Fibroblast of skin of scalp (primary cell): ENCODE measurements around the gene RBM33.
A peak's percentile ranks its signal among the peaks of the same experiment; 100 is the strongest.
"Not testable (repeated sequence)": the region's sequence is repeated elsewhere in the genome, so short reads cannot be mapped to it uniquely, and the experiment has no call there.

Experiments
- DNase-seq: peaks from one replicate; pipeline ENCODE4 v3.0.0-alpha.2; 2013

RBM33 gene

DNA sequence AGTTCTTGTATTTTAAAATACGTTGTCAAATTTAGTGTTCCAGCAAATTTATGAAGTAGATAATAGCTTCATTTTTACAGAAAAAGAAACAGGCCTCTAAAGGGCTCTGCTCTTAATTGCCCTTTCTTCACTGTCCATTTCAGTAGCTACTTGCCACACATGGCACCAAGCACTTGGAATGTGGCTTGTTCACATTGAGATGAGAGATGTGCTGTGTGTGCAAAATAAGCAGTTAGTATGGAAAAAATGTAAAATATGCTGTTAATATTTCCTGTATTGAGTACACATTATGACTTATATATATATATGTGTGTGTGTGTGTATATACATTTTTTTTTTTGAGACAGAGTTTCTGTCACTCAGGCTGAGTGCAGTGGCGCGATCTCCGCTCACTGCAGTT, 19.5 kb downstream of the RBM33 start:
- peak; percentile 68 for DNase-seq

DNA sequence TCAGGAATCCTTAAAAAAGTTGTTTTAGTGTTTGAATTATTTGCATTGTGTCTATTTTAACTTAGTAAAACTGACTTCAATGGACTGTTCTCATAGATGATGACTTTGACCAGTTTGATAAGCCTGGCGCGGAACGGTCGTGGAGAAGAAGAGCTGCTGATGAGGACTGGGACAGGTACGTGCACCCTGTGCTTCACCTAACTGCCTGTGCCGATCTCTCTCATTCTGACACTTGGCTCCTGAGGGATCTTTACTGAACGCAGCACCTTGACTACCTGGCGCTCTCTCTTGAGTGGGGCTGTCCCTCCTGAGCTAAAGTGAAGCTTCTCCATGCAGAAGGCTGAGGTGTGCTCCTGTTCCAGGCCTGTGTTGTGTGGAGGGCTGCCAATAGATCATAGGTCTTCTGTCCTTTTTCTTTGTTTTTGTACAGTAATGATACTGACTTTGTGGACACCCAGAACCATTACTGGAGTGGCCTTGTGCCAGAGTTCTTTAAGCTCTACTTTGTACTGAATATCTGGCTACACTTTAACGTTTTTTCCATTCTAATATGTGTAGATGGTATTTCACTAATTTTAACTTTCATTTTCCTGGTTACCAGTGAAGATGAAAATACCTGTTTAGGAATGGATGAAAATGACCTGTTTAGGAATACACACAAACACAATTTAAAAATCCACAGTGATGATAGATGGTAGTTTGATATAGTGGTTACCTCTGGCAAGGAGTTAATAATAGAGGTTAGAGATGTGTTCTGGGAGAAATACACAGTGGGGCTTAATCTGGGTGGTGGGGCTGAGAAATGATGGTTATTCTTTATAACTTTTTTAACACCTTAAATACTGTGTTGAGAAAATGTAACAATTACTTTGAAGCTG, 20.9 kb downstream of the RBM33 start:
- DNase-seq = no peak

DNA sequence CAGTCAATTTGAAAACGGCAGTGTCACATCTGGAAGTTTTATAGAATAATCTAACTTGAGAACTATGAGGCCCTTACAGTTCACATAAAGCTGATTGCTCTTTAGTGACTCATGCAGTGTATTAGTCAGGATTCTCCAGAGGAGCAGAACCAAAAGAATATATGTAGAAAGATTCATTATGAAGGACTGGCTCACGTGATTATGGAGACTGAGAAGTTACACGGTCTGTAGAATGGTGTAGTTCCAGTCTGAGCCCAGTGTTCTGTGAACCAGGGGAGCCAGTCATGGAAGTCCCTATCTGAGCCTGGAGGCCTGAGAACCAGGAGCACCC, 21.5 kb downstream of the RBM33 start:
- peak; percentile 86 for DNase-seq

DNA sequence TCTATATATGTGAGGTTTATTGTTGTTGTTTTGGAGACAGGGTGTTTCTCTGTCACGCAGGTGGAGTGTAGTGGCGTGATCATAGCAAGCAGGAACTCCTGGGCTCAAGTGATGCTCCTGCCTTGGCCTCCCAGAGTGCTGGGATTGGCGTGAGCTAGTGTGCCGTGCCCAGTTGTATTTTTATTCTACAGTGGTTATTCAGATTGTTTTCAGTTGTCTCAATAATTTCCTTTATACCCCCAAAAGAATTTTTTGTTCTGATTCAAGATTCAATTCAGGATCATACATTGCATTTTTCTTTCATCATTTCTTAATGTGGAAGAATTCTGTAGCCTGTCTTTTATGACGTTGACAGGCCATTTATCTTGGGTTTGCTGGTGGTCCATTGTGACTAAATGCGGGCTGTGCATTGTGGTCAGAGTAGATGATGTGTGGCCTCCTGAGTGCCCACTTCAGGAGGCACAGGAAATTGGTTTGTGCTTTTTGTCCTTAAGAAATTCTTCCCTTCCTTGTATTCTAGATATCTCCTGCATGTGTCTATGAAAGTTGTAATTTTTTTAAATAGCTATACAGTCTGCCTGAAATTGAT, 22.9 kb downstream of the RBM33 start:
- peak; percentile 55 for DNase-seq

DNA sequence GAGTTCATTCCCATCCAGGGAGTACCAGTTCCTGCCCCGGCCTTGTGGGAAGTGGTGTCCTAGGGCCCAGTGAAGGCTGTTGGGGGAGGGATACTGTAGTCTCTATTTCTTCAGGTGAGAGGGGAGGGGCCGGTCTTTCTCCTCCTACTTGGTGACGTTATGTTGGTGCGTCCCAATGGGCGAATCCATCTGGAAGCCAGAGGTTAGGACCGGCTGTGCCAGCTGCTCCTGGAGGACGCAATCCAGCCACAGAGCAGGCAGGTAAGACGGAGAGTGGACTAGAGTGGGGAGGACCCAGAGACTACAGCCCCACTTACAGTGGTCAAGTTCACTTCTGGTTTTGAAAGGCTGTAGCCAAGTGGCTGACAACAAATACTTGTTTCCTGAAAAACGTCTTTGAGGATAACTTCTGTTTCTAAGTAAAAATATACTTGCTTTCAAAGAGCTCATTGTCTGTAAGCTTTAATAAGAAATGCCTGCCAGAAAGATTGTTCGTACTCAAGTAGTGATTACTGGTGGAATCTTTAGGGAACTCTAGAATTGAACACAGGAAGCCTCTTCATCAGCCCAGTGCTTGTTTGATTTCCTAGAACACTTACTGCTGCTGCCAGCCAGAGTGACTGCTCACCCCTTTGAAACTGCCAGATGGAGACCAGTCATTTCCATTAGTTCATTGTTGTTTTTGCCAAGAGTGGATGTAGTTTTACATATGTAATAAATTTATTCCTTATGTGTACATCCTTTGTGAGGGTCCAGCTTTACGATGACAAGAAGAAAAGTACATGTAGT, 25.4 kb downstream of the RBM33 start:
- DNase-seq = peak; percentile 45

DNA sequence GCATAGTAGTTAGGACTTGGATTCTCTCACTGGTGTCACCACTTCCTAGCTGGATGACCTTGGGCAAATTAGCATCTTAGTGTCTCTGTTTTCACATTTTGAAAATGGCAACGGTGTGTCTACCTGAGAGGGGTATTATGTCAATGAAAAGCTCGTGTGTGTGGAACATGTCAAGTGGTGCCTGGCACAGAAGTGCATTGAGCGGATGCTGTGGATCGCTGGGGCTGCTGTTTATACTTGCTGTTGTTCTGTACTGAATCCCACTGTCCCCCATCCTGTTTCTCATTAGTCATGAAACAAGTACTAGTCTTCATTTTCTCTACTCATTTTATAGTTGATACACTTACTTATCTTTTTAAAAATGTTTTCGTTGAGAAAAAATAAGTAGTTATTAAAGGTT, 26.1 kb downstream of the RBM33 start:
- no peak for DNase-seq

DNA sequence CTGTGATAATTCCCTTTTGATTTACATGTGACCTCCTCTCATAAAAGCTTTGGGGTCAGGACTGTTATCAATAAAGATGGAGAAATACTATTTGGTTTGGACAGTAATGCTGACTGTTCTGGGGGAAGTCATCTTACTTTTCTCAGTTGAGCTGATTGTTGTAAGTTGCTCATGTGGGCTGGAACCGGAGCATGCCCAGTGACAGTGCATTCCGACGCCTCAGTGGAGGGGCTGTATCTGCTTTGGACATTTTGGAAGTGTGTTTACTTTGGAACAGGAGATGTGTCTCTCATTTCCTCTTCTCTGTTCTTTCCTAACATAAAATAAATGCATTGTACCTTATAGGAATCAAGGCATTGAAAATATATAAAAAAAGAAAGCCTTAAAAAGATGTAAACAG, 30.1 kb downstream of the RBM33 start:
- DNase-seq = peak; percentile 28

DNA sequence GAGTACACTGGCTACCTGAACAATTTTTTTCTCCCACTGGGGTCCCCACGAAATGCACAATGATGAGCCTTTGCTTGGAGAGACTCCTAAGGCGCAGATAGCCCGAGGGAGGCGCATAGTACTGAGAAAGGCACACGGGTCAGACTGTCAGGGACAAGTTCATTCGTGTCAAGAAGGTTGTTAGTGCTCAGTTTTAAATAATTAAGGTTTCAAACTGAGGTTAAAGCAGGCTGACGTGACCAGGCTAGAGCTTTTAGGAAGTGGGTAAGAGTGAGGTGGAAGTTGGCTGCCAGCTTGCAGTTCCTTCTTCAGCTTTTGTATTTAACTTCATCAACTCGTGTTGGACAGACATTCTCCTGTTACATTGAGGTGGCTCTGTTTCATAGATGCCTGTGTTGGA, 31.6 kb downstream of the RBM33 start:
- no peak for DNase-seq

DNA sequence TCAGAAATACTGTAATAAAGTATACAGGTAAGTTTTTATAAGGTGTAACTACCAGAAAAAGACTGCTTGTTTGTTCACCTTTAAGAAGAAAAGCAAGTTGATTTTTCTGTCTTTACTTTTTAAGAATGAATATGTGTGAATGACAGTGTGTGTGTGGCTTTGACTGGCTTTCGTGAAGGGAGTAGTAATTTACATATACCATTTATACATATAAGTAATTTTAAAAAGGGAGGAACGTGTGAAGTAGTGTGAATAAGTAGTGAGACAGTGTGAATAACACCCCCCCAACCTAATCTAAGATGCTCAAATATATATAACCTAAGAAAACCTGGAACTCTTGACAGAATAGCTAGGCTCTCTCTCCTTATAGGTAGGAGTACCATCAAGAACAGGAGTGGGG, 33.2 kb downstream of the RBM33 start:
- DNase-seq = no peak

DNA sequence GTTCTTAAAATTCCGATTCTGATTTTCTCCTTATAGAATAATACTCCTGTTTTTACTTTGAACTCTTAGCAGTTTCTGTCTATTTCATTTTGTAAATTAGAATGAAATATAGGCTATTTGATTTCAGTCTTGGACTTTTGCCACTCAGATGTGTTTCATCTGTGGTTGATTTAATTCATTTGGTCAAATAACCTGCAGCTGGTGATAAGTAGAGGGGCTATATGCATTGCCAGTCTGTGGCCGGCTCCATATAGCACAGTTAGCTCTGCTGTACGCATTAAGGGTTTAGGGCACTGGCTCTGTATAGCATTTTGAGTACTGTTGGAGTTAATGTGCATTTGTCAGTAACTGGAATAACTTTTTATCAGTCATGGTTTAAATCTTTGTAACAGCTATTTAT, 35.7 kb downstream of the RBM33 start:
- no peak for DNase-seq

DNA sequence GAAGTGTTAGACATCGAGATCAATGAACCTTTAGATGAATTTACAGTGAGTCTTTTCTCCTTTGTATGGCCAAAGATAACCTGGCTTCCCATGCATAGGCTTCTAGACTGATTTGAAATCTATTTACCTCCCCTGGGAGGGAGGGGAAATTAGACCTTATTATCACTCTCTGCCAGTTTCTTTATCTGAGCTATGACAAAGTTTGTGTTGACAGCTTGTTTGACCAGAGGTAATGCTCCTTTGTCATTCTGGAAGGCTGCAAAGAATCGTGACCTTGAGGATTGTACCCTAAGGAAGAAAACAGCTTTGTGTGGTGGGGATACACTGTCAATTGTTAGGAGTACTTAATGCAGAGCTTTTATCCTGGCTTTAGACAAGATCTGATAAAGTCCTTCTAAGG, 36.4 kb downstream of the RBM33 start:
- DNase-seq = no peak

DNA sequence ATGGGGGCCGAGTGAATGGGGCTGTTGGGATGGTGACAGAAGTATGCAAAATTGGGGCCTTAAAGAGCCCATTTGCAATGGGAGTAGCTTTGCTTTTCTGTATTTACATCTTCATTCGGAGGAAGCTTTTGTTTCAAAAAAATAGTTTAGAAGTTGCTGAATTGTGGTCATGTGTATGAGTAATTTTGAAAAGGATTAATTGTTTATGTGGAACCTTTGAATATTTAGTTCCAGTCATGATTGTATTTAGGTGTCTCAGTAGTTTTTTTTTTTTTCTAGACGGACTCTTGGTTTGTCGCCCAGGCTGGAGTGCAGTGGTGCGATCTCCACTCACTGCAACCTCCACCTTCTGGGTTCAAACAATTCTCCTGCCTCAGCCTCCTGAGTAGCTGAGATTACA, 37.2 kb downstream of the RBM33 start:
- no peak for DNase-seq

DNA sequence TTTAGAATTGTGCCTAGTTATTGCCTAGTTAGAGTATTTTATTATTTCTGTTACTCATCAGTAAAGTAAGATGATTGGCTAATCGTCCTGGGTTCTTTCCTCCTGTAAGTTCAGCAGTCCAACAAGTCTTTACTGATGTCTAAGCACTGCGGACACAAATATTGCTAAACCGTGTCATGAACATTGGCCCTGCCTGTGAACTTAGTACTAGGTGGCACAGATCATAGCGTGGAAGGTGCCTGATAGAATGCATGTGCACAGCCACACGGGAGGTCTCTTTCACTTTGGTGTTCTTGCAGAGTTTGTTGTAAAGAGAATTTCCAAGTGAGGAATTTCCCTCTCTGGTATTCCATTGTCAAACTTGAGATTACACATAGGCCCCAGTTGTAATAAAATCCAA, 38.0 kb downstream of the RBM33 start:
- no peak for DNase-seq

DNA sequence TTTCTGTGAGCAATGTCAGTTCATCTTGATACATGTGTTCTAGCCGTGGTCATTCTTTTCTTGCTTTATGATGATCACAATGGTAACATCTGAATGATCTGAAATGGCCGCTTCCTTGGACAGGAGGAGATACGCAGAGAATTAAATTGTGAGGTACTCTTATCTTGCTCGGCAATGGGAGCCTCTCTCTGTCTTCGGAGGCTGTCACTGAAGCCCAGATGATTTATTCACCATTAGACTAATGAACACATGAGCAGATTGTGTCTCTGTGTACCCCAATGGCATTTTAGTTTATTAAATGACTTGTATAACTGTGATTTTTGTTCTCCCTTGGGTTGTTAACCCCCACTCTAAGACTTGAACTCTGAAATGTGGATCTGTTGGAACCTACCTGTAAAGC, 38.6 kb downstream of the RBM33 start:
- DNase-seq = no peak

DNA sequence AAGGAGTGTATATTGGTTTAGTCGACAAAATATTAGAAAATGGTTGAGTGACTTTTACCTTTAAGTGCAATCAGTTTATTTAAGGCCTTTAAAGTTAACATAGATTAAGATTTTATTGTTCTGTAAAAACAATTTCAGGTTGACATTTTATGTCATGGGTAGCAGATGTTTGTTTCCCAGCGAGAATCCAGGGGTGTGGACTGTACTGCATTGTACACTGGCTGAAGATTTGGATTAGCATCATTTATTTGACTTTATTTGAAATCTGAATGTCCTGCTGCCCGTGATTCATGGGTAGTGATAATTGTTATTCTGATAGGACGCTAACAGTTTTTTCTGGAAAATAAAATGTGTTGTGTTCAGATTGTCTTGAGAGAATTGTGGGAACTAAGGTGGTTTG, 39.3 kb downstream of the RBM33 start:
- DNase-seq = no peak

DNA sequence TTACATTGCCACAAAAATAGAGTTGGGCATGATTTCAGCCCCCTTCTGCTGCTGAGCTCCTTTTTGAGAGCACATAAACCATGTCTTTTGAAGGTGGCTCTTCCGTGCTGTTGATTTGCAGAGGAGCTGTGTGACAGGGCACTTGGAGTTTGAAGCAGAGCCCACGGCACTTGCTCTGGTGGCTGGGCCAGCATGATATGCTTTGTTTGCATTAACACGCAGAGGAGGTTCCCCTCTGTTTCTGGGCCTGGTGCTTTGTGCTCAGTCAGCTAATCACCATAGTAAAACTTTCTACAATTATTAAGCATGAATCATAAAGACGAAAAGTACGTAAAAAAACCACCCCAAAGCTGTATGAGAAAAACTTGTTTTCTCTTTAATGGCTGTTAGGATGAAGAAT, 40.1 kb downstream of the RBM33 start:
- no peak for DNase-seq

DNA sequence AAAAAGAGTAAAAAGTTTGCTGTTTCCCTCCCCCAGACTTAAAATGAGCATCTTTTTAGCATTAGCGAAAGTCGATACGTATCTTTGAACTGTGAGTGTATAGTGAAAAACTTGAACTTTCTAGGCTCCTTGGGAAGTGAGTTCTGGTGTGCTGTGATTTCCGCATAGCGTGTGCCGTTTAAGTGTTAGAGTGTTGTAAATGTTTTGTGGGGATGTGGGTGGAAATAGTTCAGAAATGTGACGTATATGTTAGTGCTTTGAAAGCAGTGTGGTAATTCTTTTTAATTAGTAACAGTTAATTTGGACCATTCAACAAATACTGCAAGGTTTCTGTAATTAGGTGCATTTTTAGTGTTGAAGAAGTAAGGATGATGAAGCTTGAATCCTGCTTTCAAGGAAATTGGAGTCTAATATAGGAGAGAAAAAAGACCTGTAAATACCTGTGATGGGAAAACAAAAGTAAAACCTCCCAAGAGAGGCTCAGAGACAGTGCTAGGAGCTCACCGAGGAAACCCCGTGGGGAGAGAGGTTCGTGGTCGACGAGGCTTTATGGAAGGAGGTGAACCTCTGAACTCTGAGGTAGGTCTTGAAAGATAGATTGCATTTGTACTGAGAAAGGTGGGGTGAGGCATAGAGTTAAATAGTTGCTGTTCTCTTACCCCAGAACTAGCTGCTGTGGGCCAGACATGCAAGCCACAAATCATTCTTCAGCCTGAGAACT, 40.8 kb downstream of the RBM33 start:
- DNase-seq = no peak

DNA sequence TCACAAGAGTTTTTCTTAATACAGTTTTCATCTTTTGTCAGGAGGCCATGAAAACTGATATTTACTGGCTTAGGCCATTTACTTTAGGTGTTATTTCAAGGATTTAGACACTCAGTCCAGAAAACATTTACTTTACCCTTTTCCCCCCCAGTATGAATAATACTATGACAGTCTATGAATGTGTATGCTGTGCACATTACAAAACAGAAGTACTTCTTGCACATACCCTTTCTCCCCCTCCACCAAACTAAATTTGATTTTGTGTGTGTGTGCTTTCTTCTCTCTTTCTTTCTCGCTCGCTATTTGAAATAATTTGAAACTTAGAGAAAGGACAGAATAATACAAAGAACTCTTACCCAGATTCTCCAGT, 41.3 kb downstream of the RBM33 start:
- DNase-seq = no peak

DNA sequence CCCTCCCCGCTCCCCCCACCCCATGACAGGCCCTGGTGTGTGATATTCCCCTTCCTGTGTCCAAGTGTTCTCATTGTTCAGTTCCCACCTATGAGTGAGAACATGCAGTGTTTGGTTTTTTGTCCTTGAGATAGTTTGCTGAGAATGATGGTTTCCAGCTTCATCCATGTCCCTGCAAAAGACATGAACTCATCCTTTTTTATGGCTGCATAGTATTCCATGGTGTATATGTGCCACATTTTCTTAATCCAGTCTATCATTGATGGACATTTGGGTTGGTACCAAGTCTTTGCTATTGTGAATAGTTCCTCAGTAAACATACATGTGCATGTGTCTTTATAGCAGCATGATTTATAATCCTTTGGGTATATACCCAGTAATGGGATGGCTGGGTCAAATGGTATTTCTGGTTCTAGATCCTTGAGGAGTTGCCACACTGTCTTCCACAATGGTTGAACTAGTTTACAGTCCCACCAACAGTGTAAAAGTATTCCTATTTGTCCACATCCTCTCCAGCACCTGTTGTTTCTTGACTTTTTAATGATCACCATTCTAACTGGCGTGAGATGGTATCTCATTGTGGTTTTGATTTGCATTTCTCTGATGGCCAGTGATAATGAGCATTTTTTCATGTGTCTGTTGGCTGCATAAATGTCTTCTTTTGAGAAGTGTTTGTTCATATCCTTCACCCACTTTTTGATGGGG, 42.3 kb downstream of the RBM33 start:
- DNase-seq = not testable (repeated sequence)

DNA sequence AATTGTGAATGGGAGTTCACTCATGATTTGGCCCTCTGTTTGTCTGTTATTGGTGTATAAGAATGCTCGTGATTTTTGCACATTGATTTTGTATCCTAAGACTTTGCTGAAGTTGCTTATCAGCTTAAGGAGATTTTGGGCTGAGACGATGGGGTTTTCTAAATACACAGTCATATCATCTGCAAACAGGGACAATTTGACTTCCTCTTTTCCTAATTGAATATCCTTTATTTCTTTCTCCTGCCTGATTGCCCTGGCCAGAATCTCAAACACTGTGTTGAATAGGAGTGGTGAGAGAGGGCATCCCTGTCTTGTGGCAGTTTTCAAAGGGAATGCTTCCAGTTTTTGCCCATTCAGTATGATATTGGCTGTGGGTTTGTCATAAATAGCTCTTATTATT, 43.8 kb downstream of the RBM33 start:
- DNase-seq = not testable (repeated sequence)

DNA sequence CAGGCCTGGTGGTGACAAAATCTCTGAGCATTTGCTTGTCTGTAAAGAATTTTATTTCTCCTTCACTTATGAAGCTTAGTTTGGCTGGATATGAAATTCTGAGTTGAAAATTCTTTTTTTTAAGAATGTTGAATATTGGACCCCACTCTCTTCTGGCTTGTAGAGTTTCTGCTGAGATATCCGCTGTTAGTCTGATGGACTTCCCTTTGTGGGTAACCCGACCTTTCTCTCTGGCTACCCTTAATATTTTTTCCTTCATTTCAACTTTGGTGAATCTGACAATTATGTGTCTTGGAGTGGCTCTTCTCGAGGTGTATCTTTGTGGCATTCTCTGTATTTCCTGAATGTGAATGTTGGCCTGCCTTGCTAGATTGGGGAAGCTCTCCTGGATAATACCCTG, 46.2 kb downstream of the RBM33 start:
- DNase-seq = not testable (repeated sequence)

DNA sequence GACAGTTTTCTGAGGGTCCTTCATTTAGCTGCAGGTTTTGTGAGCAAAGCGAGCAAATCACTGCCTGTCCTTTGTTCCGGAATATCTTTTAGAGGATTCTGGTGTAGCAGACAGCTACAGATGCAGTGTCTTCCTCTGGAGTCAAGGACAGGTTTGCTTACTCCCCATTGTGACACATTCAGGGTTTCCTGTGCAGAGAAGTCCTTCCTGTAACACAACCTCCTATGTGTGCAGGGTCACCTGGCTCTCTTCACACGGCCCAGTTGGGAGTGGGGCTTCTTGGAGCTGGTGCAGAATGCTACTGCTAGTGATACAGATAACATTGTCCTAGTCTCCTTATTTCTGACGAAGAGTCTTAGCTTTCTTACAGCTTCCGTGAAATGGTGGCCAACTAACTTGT, 47.9 kb downstream of the RBM33 start:
- DNase-seq = no peak

DNA sequence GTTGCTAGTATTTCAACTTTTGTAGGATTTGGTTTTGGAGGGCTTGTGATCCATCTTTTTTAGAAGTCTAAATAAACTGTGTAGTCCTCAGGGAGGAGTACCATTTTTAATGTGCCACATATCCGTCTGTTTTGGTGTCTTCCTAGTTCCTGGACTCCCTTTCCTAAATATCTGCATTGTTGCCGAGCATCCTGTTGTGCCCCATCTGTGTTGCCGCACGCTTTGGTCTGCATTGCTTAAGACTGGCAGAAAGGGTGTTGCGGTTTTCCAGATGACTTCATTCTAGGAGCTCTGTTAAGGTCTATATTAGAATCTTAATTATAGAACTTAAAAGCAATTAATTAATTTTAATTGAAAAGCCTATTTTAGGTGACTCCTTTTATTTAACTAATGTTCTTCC, 49.4 kb downstream of the RBM33 start:
- DNase-seq = no peak
